NCI-H2196 treated with DMSO at 0.1 percent for 48 hours (cell line): ENCODE results near the gene EIF4G1.
"Not testable (repeated sequence)": the region's sequence is repeated elsewhere in the genome, so short reads cannot be mapped to it uniquely, and the experiment has no call there.

ENCODE experiments used
- DNase-seq: peaks from one replicate; lab custom pipeline; 2025; ENCODE audit not compliant: unreplicated experiment; lab: John Stamatoyannopoulos, UW

Gene EIF4G1

GRCh38 chr3:184314363-184314699 is at the start of gene EIF4G1:
Gene EIF4G1 (plus strand): TSS chr3:184314606. CDS start chr3:184315797, 1,191 bp downstream.
- peak; percentile 99 for DNase-seq

GRCh38 chr3:184267249-184267648 is 47.2 kb upstream of the EIF4G1 start:
- not testable (repeated sequence) for DNase-seq

- DNase-seq: no peak
Observed at GRCh38 chr3:184272269-184272668, 42.1 kb upstream of the EIF4G1 start.

GRCh38 chr3:184275381-184275701 is 39.1 kb upstream of the EIF4G1 start:
- no peak for DNase-seq

GRCh38 chr3:184275961-184276910 is 38.2 kb upstream of the EIF4G1 start, which contains the start of gene ECE2:
Gene ECE2 (plus strand): TSS chr3:184276022. CDS start chr3:184276154, 132 bp downstream.
- no peak for DNase-seq

GRCh38 chr3:184277366-184277765 is 37.0 kb upstream of the EIF4G1 start:
- no peak for DNase-seq

GRCh38 chr3:184282941-184283340 is 31.5 kb upstream of the EIF4G1 start:
- no peak for DNase-seq

- no peak for DNase-seq
Observed at GRCh38 chr3:184283681-184284080, 30.7 kb upstream of the EIF4G1 start.

GRCh38 chr3:184284696-184285095 is 29.7 kb upstream of the EIF4G1 start:
- peak; percentile 95 for DNase-seq

GRCh38 chr3:184289426-184289938 is 24.9 kb upstream of the EIF4G1 start:
- DNase-seq: peak; percentile 59

GRCh38 chr3:184290331-184290730 is 24.1 kb upstream of the EIF4G1 start:
- no peak for DNase-seq

GRCh38 chr3:184291044-184291737 is 23.2 kb upstream of the EIF4G1 start:
- no peak for DNase-seq

GRCh38 chr3:184291738-184292445 is 22.5 kb upstream of the EIF4G1 start:
- DNase-seq: no peak

GRCh38 chr3:184295771-184296170 is 18.6 kb upstream of the EIF4G1 start:
- DNase-seq: peak; percentile 51

- DNase-seq: no peak
Observed at GRCh38 chr3:184296616-184297015, 17.8 kb upstream of the EIF4G1 start.

- peak; percentile 100 for DNase-seq
Observed at GRCh38 chr3:184298759-184299487, 15.5 kb upstream of the EIF4G1 start, which contains the start of gene PSMD2. Gene PSMD2 (plus strand): TSS chr3:184299241. CDS start chr3:184299267, 26 bp downstream.

- DNase-seq: no peak
Observed at GRCh38 chr3:184299488-184300377, 14.7 kb upstream of the EIF4G1 start.

- no peak for DNase-seq
Observed at GRCh38 chr3:184300378-184300720, 14.1 kb upstream of the EIF4G1 start.

- peak; percentile 43 for DNase-seq
Observed at GRCh38 chr3:184305577-184305976, 8.8 kb upstream of the EIF4G1 start.
